Nephron progenitor cell (in vitro differentiated cells): ENCODE results near the gene RBKS.
A peak's percentile ranks its signal among the peaks of the same experiment; 100 is the strongest.

Experiments used
- DNase-seq: peaks from one replicate; pipeline ENCODE4 v3.0.0; 2021
- H3K27ac Mint-ChIP-seq: 2 replicates; pipeline ENCODE4 v1.8.0; 2021; ENCODE audit warnings: mild to moderate bottlenecking, moderate library complexity, mixed read lengths
- H3K27me3 Mint-ChIP-seq: 2 replicates; pipeline ENCODE4 v1.8.0; 2021; ENCODE audit warnings: mild to moderate bottlenecking, low read depth, mixed read lengths; ENCODE audit not compliant: poor library complexity
- H3K36me3 Mint-ChIP-seq: 2 replicates; pipeline ENCODE4 v1.8.0; 2021; ENCODE audit warnings: low read depth, mixed read lengths
- H3K4me1 Mint-ChIP-seq: 2 replicates; pipeline ENCODE4 v1.8.0; 2021; ENCODE audit warnings: mixed read lengths
- H3K4me3 Mint-ChIP-seq: 2 replicates; pipeline ENCODE4 v1.8.0; 2021; ENCODE audit warnings: mild to moderate bottlenecking, moderate library complexity, mixed read lengths
- H3K9me3 Mint-ChIP-seq: 2 replicates; pipeline ENCODE4 v1.8.0; 2021; ENCODE audit warnings: mild to moderate bottlenecking, moderate library complexity, mixed read lengths
- TF ChIP-seq, protein P1 (sequence below): fragments of 200-600 bp; sonication (generic); IDR thresholded peaks from 2 replicates; pipeline ENCODE4 v1.5.0; 2021; ENCODE audit warnings: antibody characterized with exemption

RBKS gene

GRCh38 chr2:27790796-27791195, 99.4 kb downstream of the RBKS start:
- TF ChIP-seq, protein P1, sequence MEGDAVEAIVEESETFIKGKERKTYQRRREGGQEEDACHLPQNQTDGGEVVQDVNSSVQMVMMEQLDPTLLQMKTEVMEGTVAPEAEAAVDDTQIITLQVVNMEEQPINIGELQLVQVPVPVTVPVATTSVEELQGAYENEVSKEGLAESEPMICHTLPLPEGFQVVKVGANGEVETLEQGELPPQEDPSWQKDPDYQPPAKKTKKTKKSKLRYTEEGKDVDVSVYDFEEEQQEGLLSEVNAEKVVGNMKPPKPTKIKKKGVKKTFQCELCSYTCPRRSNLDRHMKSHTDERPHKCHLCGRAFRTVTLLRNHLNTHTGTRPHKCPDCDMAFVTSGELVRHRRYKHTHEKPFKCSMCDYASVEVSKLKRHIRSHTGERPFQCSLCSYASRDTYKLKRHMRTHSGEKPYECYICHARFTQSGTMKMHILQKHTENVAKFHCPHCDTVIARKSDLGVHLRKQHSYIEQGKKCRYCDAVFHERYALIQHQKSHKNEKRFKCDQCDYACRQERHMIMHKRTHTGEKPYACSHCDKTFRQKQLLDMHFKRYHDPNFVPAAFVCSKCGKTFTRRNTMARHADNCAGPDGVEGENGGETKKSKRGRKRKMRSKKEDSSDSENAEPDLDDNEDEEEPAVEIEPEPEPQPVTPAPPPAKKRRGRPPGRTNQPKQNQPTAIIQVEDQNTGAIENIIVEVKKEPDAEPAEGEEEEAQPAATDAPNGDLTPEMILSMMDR = no peak
- DNase-seq = no peak
- Mint-ChIP-seq H3K27me3 (peaks cover 6% of the 10 kb centered on the region), H3K36me3 (peaks cover 23% of the 10 kb centered on the region), H3K27ac (no peak overlapping the region), H3K9me3 (peaks cover 9% of the 10 kb centered on the region), H3K4me3 (no peak overlapping the region), H3K4me1 (no peaks in the 10 kb centered on the region)

DNA sequence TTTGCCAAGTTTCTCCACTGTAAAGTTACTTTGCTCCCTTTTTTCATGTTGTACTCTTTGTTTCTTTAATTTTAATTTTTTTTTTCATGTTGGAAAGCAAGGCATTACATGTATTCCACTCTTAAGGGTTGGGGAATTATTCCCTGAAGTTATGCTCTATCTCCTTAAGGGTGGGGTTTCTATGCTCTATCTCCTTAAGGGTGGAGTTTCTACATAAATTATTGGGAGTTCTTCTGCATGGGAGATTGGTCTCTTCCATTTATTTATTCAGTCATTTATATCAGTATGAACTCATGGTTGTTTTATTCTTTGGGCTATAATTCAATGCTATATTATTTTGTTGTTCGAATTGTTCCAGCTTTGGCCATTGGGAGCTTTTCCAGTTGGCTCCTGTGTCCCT, 107.5 kb downstream of the RBKS start:
- DNase-seq = no peak
- Mint-ChIP-seq H3K36me3 (peaks cover 24% of the 10 kb centered on the region), H3K9me3 (no peaks in the 10 kb centered on the region), H3K4me1 (peaks cover 6% of the 10 kb centered on the region), H3K4me3 (no peak overlapping the region), H3K27me3 (no peaks in the 10 kb centered on the region), H3K27ac (no peak overlapping the region)
- TF ChIP-seq, protein P1 = no peak

DNA sequence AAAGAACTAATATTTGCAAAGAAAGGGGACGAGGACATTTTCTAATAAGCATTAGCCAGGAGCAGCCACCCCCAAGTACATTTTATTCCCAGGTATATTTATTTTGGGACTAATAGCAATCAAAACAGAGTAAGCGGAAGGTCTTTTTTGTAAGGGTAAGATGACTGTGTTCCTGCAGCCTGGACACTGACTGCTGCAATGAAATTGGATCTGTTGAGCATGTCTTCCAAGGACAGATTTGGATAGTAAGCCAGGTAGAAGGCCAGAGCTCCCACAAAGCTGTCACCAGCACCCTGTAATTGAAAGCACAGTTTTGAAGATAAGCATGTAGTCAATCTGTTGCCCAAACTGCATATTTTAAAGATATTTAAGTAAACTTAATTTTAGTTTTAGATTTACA, 108.7 kb downstream of the RBKS start:
- H3K4me1 Mint-ChIP-seq = peaks cover 6% of the 10 kb centered on the region
- no peaks in the 10 kb centered on the region for H3K9me3 Mint-ChIP-seq
- no peaks in the 10 kb centered on the region for H3K27me3 Mint-ChIP-seq
- no peak overlapping the region for H3K4me3 Mint-ChIP-seq
- no peak for DNase-seq
- no peak overlapping the region for H3K27ac Mint-ChIP-seq
- H3K36me3 Mint-ChIP-seq = peaks cover 25% of the 10 kb centered on the region
- TF ChIP-seq, protein P1 = no peak

DNA sequence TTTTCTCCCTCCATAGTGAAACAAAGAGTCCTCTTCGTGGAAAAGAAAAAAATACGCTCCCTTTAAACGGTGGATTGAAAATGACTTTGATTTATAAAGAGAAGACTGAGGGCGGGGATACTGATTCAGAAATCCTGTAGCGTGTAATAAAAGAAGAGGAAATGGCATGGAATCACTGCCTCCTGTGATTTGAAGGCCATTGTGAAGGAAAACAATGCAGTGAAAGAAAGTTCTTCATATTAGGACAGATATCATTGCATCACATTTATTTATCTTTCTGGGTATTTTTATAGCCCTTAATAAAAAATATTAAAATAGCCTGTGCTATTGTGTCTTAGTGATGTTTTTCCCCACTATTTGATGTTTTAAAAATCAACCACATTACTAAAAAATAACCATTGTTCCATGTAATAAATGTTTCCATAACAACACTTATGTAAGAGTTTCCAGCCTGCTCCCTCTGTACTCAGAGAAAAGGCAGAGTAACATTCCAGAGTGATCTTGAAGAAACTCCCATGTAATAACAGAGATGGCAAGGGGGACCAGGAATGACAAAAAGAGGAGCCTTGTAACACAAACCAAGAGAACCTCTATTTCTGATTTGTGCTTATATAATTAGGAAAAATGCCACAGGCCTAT, 110.7 kb downstream of the RBKS start:
- DNase-seq = no peak
- TF ChIP-seq, protein P1 = no peak
- Mint-ChIP-seq H3K4me1 (peaks cover 7% of the 10 kb centered on the region), H3K27ac (peak overlapping the region; percentile 3), H3K4me3 (no peak overlapping the region), H3K27me3 (no peaks in the 10 kb centered on the region), H3K9me3 (no peaks in the 10 kb centered on the region), H3K36me3 (peaks cover 40% of the 10 kb centered on the region)

- peaks cover 37% of the 10 kb centered on the region for H3K36me3 Mint-ChIP-seq
- H3K27me3 Mint-ChIP-seq = no peaks in the 10 kb centered on the region
- peaks cover 28% of the 10 kb centered on the region for H3K4me1 Mint-ChIP-seq
- TF ChIP-seq, protein P1 = no peak
- no peaks in the 10 kb centered on the region for H3K9me3 Mint-ChIP-seq
- H3K27ac Mint-ChIP-seq = no peak overlapping the region
- DNase-seq = no peak
- H3K4me3 Mint-ChIP-seq = no peak overlapping the region
Measured at GRCh38 chr2:27776696-27777095, 113.5 kb downstream of the RBKS start.

- H3K27ac Mint-ChIP-seq = no peak overlapping the region
Measured at GRCh38 chr2:27776097-27776496, 114.1 kb downstream of the RBKS start.

More at GRCh38 chr2:27776097-27776496, 114.1 kb downstream of the RBKS start:
- H3K36me3 Mint-ChIP-seq = peaks cover 37% of the 10 kb centered on the region
- no peaks in the 10 kb centered on the region for H3K27me3 Mint-ChIP-seq
- no peak for DNase-seq
- TF ChIP-seq, protein P1 = no peak
- no peaks in the 10 kb centered on the region for H3K9me3 Mint-ChIP-seq
- peaks cover 27% of the 10 kb centered on the region for H3K4me1 Mint-ChIP-seq
- no peak overlapping the region for H3K4me3 Mint-ChIP-seq
